DOHH2 (cell line): ENCODE results near the gene PTCRA.
"Not testable (repeated sequence)": the region's sequence is repeated elsewhere in the genome, so short reads cannot be mapped to it uniquely, and the experiment has no call there.

Experiments
- H3F3A ChIP-seq: fragments of 200-600 bp; sonication (generic), shearing (Covaris generic); 2 replicates; pipeline ENCODE4 v1.6.0; 2016; ENCODE audit warnings: antibody characterized with exemption, mild to moderate bottlenecking; ENCODE audit not compliant: control insufficient read depth, insufficient read depth
- H3K27ac ChIP-seq: fragments of 200-600 bp; sonication (generic); 2 replicates; pipeline ENCODE4 v1.5.1; 2014; ENCODE audit warnings: low read depth, mild to moderate bottlenecking, low read length, moderate library complexity
- H3K27me3 ChIP-seq: fragments of 200-600 bp; sonication (generic); 2 replicates; pipeline ENCODE4 v1.6.1; 2014; ENCODE audit warnings: mild to moderate bottlenecking, low read length, mixed read lengths; ENCODE audit not compliant: control insufficient read depth
- H3K36me3 ChIP-seq: fragments of 200-600 bp; sonication (generic); 2 replicates; pipeline ENCODE4 v1.6.1; 2014; ENCODE audit warnings: mild to moderate bottlenecking, low read length, moderate library complexity, mixed read lengths; ENCODE audit not compliant: control insufficient read depth
- H3K4me1 ChIP-seq: fragments of 200-600 bp; sonication (generic); 2 replicates; pipeline ENCODE4 v1.6.1; 2014; ENCODE audit warnings: mild to moderate bottlenecking, low read length, mixed read lengths; ENCODE audit not compliant: control insufficient read depth
- H3K4me2 ChIP-seq: fragments of 200-600 bp; sonication (generic); 2 replicates; pipeline ENCODE4 v1.6.0; 2014; ENCODE audit warnings: mild to moderate bottlenecking, low read length, moderate library complexity
- H3K4me3 ChIP-seq: fragments of 200-600 bp; sonication (generic); 2 replicates; pipeline ENCODE4 v1.5.1; 2014; ENCODE audit warnings: mild to moderate bottlenecking, low read length, mixed read lengths
- H3K79me2 ChIP-seq: fragments of 200-600 bp; sonication (generic); 2 replicates; pipeline ENCODE4 v1.6.1; 2014; ENCODE audit warnings: mild to moderate bottlenecking, low read length, mixed read lengths; ENCODE audit not compliant: control insufficient read depth
- H3K9me2 ChIP-seq: fragments of 200-600 bp; sonication (generic); replicated peaks from 2 replicates; pipeline ENCODE4 v1.6.1; 2014; ENCODE audit warnings: mild to moderate bottlenecking, low read length, mixed read lengths; ENCODE audit not compliant: control insufficient read depth
- H3K9me3 ChIP-seq: fragments of 200-600 bp; sonication (generic); 2 replicates; pipeline ENCODE4 v1.6.1; 2014; ENCODE audit warnings: antibody characterized with exemption, low read length, mixed read lengths; ENCODE audit not compliant: control insufficient read depth, insufficient read depth
- H4K20me1 ChIP-seq: fragments of 200-600 bp; sonication (generic); 2 replicates; pipeline ENCODE4 v1.6.0; 2014; ENCODE audit warnings: low read depth, mild to moderate bottlenecking, antibody characterized with exemption, low read length, moderate library complexity; ENCODE audit not compliant: control insufficient read depth, insufficient read depth
- CTCF ChIP-seq: fragments of 200-600 bp; sonication (generic); IDR thresholded peaks from one replicate; pipeline ENCODE4 v1.5.1; 2014; ENCODE audit warnings: antibody characterized with exemption, mild to moderate bottlenecking, low read depth, low read length; ENCODE audit not compliant: poor library complexity, severe bottlenecking
- EZH2phosphoT487 ChIP-seq: fragments of 200-600 bp; sonication (generic); IDR thresholded peaks from 2 replicates; pipeline ENCODE4 v1.6.1; 2017; ENCODE audit warnings: borderline replicate concordance, mild to moderate bottlenecking, antibody characterized with exemption, low read length, moderate library complexity, mixed read lengths

Gene PTCRA

GRCh38 chr6:42880871-42881270, 35.0 kb upstream of the PTCRA start:
- peak overlapping the region; percentile 97 for H3K4me3 ChIP-seq
- H3F3A ChIP-seq, result peaks cover 24% of the 10 kb centered on the region
- not testable (repeated sequence) for H4K20me1 ChIP-seq, H3K27me3 ChIP-seq, H3K9me3 ChIP-seq, H3K9me2 ChIP-seq
- H3K4me1 ChIP-seq, result peaks cover 39% of the 10 kb centered on the region
- peak overlapping the region; percentile 70 for H3K4me2 ChIP-seq
- H3K36me3 ChIP-seq, result peaks cover 58% of the 10 kb centered on the region
- peak; percentile 13 for TF ChIP-seq CTCF
- peak overlapping the region; percentile 85 for H3K27ac ChIP-seq
- peaks cover 64% of the 10 kb centered on the region for H3K79me2 ChIP-seq

GRCh38 chr6:42885702-42886101, 30.2 kb upstream of the PTCRA start:
- no peak overlapping the region for H3K27ac ChIP-seq
- H3K4me1 ChIP-seq, result peaks cover 48% of the 10 kb centered on the region

GRCh38 chr6:42888201-42888600, 27.7 kb upstream of the PTCRA start:
- Histone ChIP-seq H3K36me3 (peaks cover 43% of the 10 kb centered on the region), H3K4me2 (peak overlapping the region; percentile 39; the same call in 1 of the 2 replicates), H3K79me2 (peaks cover 29% of the 10 kb centered on the region), H3F3A (peaks cover 25% of the 10 kb centered on the region), H3K4me3 (peak overlapping the region; percentile 5; the same call in 1 of the 2 replicates), H3K4me1 (peaks cover 52% of the 10 kb centered on the region)
- H3K27ac ChIP-seq, H3K9me3 ChIP-seq, H3K27me3 ChIP-seq, H4K20me1 ChIP-seq, H3K9me2 ChIP-seq: not testable (repeated sequence)

More at GRCh38 chr6:42885702-42886101, 30.2 kb upstream of the PTCRA start:
- no peaks in the 10 kb centered on the region for H3K9me2 ChIP-seq
- H3K4me3 ChIP-seq, result no peak overlapping the region
- TF ChIP-seq EZH2phosphoT487 (no peak), CTCF (no peak)
- H3K9me3 ChIP-seq, result no peaks in the 10 kb centered on the region
- peaks cover 36% of the 10 kb centered on the region for H3F3A ChIP-seq
- no peaks in the 10 kb centered on the region for H3K27me3 ChIP-seq
- peaks cover 67% of the 10 kb centered on the region for H3K36me3 ChIP-seq
- peaks cover 9% of the 10 kb centered on the region; the same call in 1 of the 2 replicates for H4K20me1 ChIP-seq
- no peak overlapping the region for H3K4me2 ChIP-seq
- peaks cover 54% of the 10 kb centered on the region for H3K79me2 ChIP-seq

GRCh38 chr6:42889815-42890214, 26.0 kb upstream of the PTCRA start:
- peaks cover 25% of the 10 kb centered on the region for H3F3A ChIP-seq
- peaks cover 27% of the 10 kb centered on the region for H3K36me3 ChIP-seq
- H3K4me2 ChIP-seq, result peak overlapping the region; percentile 83
- H3K9me3 ChIP-seq, result no peaks in the 10 kb centered on the region
- no peaks in the 10 kb centered on the region for H4K20me1 ChIP-seq
- H3K9me2 ChIP-seq, result no peaks in the 10 kb centered on the region
- no peaks in the 10 kb centered on the region for H3K27me3 ChIP-seq
- H3K4me1 ChIP-seq, result peaks cover 56% of the 10 kb centered on the region
- peak overlapping the region; percentile 91 for H3K4me3 ChIP-seq
- H3K79me2 ChIP-seq, result peaks cover 13% of the 10 kb centered on the region
- TF ChIP-seq CTCF (no peak), EZH2phosphoT487 (no peak)
- peak overlapping the region; percentile 79 for H3K27ac ChIP-seq
